Lower leg skin (tissue), 3 donors: ENCODE results near the gene LGALS9.

ENCODE experiments used
- CTCF ChIP-seq, 3 donors: fragments of 450-650 bp; IDR thresholded peaks; one replicate each; pipeline ENCODE4 v1.5.1; 2016; ENCODE audit warnings: antibody characterized with exemption in 3 of 3, mild to moderate bottlenecking in 3 of 3, moderate library complexity in 2 of 3
- POLR2A ChIP-seq, 2 donors: fragments of 450-650 bp; IDR thresholded peaks; one replicate each; pipeline ENCODE4 v1.6.1; 2016 to 2017; ENCODE audit warnings: antibody characterized with exemption in 2 of 2, mild to moderate bottlenecking in 1 of 2, moderate library complexity in 1 of 2

GRCh38 chr17:27623614-27624013 is 7.4 kb upstream of the LGALS9 start:
- TF ChIP-seq CTCF (IDR thresholded peaks at IDR 0.05) (no peak), POLR2A (IDR thresholded peaks at IDR 0.05) (no peak)
